IPS-NIHi7 (cell line): ENCODE results near the gene MAD1L1.

Source experiments
- DNase-seq: peaks from one replicate; pipeline ENCODE4 v3.0.0; 2012; ENCODE audit warnings: mixed read lengths; ENCODE audit errors: extremely low spot score

Gene MAD1L1

DNA sequence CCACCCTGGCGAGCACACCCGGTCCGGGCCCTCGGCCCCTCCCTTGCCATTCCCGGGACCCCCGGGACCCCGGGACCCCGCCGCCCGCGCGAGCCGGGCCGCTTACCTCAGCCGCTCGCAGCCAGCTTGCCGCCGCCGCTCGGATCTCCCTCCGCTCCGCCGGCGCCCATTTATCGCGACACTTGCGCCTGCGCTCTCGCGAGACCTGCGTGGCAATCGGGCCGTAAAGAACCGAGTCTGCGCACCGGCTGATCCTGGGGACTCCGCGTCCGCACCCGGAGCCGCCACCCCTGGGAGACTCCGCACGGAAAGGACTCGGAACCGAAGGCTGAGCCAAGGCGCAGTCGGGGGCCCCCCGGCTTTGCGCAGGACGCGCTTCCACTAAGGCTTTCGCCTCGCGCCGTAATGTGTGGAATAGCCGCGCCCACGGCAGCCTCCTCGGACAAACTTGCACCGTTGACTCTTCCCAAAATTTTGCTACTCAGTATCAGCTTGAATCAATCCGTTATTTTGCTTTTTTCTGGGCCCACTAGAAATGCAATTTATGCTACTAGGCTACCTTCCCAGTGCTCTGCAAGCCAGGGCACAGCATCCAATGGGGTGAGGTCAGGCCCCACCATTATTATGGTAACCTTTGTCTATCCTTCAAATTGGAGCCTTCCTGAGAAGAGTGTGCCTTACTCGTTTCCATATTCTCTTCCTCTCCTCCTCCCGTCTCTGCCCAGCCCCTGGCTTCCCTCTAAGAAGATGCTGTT is at the start of gene MAD1L1:
Gene MAD1L1 (minus strand): TSS at position 180 of the 755 bp plus-strand sequence. CDS start 2,812 bp downstream, outside the sequence.
- DNase-seq: peak; percentile 95

DNA sequence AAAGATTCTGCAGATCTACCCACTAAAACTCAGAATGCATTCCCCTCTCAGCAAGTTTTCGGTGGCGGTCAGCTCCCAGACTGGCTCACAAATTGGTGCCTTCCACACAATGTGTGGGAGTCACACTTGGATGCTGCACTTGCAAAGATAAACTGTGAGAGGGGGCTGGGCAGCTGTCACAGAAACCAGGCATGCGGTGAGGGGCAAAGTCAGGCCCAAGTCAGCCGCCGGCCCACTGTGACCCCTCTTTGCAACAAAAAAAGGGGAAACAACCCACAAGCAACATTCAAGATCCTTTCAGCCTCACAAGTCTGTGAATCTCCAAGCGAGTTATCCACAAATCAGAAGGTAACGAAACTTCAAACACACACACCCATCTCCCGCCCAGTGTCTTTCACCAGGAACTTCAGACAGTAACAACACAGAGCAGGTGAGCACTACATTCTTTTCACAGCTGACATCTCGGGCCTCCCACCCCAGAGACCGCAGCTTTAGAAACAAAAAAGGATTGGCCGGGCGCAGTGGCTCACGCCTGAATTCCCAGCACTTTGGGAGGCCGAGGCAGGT is 49.5 kb upstream of the MAD1L1 start:
- peak; percentile 13 for DNase-seq

DNA sequence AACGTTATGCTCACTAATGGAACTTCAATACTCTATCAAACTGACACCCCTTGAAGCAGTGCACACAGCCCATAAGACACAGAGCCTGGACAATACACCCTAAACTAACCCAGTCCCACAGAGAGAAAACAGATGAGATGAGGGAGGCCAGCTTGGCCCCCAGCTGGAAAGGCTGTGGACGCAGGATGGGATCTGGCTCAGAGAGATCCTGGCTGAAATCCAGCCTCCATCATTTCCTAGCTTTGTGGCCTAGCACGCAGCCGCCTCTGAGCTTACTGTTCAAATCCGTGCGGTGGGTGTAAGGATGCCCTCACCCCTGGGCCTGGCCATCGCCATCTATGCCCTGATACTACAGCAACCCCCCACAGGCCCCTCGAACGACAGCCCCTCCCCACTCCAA is 48.8 kb upstream of the MAD1L1 start:
- DNase-seq: peak; percentile 9

DNA sequence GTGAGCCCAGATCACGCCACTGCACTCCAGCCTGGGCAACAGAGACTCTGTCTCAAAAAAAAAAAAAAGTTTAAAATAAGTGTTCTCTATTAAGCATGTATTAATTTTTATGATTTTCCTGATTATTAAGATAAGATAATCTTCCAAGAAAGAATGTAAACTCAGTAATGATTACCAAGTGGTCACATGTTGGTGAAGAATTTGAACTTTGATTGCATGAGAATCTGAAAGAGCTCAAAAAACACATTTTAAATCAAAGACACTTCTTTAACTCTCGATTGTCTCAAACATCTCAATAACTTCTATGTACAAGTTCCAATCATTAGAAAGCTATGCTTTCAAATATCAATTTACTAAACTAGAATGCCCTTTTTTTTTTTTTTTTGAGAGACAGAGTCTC is 47.7 kb upstream of the MAD1L1 start:
- DNase-seq: no peak

DNA sequence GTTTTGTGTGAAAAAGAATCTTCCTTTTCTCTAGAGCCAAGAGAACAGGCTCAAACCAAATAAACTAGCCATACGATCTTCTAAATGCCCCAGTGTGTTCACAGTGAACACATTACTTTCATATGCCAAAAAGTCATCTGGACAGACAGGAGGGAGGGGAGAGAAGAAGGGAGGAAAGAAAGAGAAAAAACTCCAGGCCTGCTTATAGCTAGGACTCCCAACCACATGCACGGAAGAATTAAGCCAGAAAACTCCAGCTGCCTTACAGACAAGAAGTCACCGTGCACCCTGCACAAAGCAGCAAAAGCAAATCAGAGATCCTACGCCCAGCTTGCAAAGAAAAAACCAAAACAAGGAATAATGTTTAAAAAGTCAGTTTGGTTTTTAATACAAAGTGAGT is 47.2 kb upstream of the MAD1L1 start:
- DNase-seq: peak; percentile 4

DNA sequence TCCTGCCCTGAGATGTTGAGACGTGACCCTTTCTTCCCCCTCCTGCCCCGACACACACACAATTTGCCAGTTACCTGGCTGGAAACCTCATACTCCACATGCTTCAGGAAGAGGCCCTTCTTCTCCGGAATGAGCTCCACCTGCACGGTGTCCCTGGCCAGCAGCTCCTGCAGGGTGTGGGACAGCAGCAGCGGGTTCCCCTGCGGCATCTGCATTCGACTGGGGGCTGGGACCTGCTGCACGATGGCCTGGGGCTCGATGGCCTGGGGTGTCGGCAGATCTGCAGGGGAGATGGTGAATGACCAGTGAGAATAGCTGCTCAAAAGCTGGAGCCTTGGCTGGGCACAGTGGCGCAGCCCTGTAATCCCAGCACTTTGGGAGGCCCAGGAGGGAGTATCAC is 45.3 kb upstream of the MAD1L1 start:
- no peak for DNase-seq

DNA sequence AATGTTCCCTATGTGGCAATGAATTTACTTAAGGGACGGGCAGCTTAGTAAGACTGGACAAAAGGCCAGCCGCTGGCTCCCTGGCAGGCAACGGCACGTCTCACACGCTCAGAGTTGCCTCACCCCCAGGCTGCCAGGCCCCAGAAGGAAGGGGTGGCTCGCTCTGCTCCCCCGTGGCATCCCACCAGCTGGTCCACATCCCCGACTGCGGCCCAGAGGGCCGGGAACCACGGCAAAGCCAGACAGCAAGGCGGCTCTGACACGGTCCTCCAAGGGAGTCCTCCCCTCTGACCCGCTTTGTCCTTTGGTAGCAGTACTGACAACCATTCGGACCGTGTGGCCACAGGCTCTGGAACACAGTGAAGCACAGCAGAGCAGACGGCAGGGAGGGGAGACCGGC is 43.4 kb upstream of the MAD1L1 start:
- no peak for DNase-seq

DNA sequence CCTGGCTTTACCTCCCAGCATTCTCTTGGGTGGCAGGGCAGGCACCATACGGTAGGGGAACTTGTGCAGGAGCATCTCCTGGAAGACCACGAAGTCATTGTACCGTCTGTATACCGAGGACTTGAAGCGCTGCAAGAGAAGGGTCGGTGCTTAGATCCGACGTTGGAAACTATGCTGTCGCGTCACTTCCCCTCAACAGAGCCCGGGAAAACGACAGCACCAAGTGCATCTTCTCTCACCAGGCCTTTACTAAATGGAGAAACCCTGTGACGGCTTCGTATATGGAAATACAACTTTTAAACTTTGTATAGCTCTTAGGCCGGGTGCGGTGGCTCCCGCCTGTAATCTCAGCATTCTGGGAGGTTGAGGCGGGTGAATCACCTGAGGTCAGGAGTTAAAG is 42.4 kb upstream of the MAD1L1 start:
- no peak for DNase-seq

DNA sequence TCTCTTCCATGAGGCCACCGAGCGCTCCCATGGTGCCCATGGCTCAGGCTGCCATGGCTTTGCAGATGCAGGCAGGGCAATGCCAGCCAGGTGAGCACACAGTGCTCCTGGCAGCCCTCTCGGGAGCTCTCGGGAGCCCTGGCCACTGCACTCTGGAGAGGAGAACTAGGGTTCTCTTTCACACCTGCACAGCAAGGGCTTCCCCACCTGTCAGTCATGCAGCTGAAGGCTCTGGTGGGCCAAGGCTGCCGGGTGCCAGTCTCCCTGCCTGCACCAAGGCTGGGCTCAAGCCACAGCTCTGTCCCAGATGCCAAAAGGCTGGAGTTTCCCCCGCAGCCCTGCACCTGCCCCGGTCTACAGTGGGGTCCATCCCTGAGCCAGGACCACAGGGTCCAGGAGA is 41.9 kb upstream of the MAD1L1 start:
- DNase-seq: no peak

DNA sequence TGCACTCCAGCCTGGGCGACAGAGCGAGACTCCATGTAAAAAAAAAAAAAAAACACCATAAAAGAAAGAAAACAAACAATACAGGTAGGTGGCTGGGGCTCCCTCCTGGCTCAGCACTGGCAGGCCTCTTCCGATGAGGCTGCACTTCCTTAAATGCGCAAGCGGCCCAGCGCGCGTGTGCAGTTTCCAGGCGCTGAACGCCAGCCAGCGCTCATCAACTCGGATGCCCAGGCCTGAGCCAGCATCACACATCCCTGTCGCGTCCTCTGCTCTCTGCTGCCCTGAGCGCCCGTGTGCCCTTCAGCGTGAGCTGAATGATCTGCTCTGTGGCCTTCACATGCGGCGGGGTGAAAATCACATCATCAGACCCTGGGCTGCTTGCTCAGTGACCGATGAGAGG is 41.1 kb upstream of the MAD1L1 start:
- no peak for DNase-seq

DNA sequence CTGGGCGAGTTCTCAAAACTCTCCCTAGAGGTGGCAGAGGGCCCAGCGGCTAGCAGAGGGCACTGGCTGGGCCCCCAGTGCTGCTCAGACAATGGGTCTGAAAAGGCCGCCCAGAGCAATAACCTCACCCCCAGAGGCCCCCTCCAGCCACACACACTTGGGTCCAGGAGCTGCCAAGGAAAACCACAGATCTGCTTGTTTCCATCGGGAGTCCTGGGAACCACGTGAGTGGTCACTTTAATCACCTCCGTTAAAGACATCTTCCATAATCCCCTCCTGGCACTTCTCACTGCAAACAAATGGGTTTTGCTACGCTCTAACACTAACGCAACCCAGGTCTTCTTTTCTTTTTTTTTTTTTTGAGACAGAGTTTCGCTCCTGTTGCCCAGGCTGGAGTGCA is 39.3 kb upstream of the MAD1L1 start:
- no peak for DNase-seq

DNA sequence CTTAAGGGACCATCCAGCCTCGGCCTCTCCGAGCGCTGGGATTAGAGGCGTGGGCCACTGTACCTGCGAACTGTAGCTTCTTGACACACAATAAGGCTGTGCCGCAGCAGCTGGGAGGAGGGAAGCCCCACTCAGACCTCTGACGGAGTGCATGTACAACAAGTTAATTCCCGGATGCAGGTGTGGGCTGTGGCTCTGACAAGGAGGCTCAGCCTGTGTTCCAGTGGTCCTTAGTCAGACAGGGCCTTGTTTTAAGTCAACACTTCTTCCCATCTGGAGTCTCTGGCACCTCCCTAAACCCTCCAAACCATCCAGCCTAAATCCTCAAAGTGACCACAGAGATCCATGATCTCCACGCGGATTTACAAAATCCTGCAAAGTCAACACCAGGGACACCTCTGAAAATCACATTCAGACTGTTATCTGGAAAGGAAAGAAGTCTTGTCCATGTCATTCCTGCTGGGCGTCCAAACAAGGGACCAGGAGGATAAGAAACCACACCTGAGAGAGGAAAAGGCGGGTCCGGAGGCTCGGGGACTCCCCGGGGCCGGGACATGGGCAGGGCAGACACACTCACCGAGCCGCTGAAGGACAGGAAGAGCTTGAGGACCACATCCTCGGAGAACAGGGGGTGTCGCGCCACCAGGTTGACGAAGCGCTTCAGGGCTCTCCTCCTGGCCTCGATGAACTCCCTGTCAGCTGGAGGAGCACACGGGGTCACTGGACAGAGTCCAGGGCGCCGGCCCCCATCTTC is 38.7 kb upstream of the MAD1L1 start:
- no peak for DNase-seq

DNA sequence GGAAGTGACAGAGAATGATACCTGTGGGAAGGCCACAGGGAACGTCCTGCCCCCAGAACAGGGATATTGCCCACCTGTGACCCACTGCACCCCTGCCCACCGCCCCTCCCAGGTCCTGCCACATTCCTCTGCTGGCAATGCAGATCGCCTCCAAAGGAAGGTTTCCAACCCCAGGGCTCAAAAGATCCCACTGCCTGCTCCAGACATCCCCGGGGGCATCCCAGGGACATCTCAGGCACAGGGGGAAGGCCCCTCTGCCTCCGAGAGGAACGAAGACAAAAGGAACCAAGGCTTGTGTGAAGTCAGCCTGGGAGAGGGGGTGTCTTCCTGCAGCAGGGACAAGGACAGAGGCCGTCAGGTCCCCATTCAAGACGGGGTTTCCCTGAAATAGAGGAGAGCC is 37.8 kb upstream of the MAD1L1 start:
- no peak for DNase-seq

DNA sequence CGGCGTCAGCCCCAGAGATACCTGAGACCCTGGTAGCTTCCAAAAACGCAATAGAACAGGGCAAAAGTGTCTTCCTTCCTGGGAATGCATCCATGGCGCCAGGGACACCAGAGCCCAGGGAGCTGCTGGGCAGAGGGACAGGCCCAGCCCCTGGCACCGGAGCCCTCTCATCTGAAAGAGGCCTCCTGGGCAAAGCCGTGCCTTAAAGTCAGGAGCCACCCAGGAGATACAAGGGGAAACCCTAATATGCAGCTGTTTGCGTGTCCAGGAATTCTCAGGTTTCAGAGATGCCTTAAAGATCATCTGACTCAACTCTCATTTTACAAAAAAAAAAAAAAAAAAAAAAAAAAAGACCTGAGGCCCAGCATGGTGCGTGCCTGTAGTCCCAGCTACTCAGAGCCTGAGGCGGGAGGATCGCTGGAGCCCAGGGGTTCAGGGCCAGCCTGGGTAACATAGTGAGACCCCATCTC is 37.3 kb upstream of the MAD1L1 start:
- DNase-seq: no peak

DNA sequence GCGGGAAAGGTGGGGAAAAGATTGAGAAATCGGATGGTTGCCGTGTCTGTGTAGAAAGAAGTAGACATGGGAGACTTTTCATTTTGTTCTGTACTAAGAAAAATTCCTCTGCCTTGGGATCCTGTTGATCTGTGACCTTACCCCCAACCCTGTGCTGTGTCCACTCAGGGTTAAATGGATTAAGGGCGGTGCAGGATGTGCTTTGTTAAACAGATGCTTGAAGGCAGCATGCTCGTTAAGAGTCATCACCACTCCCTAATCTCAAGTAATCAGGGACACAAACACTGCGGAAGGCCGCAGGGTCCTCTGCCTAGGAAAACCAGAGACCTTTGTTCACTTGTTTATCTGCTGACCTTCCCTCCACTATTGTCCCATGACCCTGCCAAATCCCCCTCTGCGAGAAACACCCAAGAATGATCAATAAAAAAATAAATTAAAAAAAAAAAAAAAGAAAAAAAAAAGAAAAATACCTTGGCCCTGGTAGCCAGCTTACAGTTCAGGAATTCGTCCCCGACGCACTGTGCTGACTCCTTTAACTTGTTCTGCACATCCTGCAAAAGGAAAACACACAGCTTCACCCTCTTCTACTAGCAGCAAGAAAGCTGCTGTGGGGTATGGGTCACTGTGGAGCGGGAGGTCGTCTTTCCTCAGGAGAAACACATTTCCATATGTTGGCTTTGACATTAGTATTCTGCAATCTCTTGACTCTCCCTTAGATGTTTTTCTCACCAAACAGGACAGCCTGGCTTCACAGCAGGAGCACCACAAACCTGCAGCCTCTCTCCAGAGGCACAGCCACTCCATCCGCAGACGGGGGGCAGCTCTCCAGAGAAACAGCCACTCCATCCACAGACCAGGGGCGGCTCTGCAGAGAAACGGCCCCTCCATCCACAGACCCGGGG is 36.6 kb upstream of the MAD1L1 start:
- DNase-seq: peak; percentile 66

DNA sequence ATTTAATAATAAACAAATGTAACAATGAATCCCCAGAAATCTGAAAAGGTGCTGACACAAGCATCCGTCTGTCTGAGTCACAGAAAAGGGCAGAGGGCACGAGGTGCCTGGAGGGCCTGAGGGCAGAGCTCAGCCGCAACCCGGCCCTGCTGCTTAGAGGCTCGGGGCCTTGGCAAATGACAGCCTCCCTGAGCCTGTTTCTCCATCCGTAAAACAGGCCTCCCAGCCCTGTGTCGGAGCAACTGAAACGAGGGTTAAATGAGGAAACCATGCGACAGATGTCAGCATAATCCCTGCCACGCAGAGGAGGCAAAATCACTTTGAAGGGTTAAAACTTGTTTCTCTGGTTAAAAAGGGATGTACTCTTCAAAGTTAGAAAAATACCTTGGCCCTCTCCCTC is 34.2 kb upstream of the MAD1L1 start:
- no peak for DNase-seq

DNA sequence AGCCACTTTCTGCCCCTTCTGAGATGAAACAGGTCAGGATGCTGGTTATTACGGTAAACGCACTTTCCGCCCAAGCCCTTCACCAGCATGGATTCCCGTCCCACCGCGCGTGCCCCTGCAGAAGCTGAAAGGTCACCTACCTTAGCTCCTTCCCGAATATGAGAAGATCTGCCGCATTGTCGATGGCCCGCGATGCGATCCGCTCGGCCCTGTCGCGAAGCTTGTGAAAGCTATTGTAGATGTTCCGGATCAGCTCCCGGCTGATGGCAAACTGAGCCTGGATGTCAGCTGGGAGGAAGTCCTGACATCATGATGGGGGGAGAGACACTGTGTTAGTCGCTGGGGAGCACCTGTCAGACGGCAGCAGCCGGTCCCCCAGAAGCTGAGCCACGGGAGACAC is 31.4 kb upstream of the MAD1L1 start:
- DNase-seq: no peak

DNA sequence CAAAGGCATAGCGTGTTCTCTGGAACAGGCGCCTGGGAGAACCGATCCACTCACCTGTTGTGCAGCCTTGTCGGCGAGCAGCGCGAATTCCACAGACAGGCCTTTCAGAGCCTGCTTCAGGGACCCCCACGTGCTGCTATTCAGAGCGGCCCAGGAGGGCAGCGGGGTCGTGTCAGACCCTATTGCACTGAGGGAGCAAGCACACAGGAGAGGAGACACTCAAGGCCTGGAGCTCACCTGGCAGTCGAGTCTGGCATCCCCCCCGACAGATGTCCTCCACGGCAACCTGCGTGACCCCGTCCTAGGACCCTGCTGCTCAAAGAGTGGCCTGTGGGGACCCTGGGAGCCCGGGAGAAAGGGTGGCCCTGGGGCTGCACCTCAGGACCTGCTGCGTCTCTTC is 30.4 kb upstream of the MAD1L1 start:
- DNase-seq: no peak

DNA sequence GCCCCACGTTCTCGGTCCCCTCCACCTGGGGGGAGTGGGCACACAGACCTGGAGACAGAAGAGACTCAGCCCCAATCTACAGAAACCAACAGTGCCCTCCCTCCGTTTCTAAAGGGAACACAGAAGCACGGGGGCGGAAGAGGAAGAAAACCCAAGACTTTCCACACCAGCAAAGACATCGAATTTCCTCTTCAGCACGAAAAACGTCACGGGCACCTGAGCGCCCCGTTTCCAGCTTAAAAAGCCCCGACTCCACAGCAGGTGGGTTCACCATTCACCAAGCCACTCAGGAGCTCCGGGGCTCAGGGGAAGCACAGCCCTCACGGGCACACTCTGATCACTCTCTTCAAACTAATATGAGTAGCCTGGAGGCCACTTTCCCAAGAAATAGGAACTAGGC is 28.9 kb upstream of the MAD1L1 start:
- no peak for DNase-seq

DNA sequence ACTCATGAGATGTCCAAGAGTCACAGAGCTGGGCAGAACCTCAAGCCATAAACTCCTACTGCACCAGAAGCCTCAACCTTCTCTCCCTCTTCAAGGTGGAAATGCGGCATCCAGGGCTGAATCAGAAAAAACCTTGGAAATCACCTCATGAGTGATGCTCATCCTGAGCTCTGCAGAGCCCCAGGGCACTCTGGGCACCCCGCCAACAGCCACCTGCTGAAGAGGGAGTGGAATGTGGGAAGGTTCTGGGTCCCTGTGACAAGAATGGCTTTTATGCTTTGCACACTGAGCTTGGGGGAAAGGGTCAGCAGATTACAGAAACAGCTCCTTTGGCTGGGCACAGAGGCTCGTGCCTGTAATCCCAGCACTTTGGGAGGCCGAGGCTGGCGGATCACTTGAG is 28.1 kb upstream of the MAD1L1 start:
- no peak for DNase-seq

DNA sequence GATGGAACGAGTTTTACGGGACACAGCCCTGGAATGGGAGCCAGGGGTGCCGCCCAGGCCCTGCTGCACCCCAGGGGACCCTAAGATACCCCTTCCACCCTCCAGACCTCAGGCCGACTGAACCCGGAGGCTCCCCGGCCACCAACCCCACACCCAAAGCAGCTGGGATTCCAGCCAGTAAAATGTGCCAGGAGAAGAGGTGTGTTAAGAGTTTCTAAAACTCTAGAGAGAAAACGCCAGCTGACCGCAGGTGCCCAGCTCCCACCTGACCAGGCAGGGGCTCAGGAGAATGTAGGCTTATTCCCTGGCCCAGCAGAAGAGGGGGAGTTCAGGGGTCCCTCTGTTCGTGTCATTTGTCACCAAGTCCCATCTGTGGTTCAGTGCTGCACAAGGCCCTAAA is 26.7 kb upstream of the MAD1L1 start:
- no peak for DNase-seq
